NCI-H1417 treated with DMSO at 0.1 percent for 48 hours (cell line): ENCODE data around the gene NAA10.

ENCODE experiments used
- DNase-seq: peaks from one replicate; lab custom pipeline; 2025; lab: John Stamatoyannopoulos, UW

The NAA10 gene

GRCh38 chrX:153908219-153908860 lies 26.5 kb downstream of the NAA10 start:
- no peak for DNase-seq

GRCh38 chrX:153907456-153907855 lies 27.4 kb downstream of the NAA10 start:
- DNase-seq, result no peak

- DNase-seq, result no peak
Observed at GRCh38 chrX:153906126-153906917, 28.5 kb downstream of the NAA10 start.

- DNase-seq, result no peak
Observed at GRCh38 chrX:153905481-153906095, 29.2 kb downstream of the NAA10 start.

DNA sequence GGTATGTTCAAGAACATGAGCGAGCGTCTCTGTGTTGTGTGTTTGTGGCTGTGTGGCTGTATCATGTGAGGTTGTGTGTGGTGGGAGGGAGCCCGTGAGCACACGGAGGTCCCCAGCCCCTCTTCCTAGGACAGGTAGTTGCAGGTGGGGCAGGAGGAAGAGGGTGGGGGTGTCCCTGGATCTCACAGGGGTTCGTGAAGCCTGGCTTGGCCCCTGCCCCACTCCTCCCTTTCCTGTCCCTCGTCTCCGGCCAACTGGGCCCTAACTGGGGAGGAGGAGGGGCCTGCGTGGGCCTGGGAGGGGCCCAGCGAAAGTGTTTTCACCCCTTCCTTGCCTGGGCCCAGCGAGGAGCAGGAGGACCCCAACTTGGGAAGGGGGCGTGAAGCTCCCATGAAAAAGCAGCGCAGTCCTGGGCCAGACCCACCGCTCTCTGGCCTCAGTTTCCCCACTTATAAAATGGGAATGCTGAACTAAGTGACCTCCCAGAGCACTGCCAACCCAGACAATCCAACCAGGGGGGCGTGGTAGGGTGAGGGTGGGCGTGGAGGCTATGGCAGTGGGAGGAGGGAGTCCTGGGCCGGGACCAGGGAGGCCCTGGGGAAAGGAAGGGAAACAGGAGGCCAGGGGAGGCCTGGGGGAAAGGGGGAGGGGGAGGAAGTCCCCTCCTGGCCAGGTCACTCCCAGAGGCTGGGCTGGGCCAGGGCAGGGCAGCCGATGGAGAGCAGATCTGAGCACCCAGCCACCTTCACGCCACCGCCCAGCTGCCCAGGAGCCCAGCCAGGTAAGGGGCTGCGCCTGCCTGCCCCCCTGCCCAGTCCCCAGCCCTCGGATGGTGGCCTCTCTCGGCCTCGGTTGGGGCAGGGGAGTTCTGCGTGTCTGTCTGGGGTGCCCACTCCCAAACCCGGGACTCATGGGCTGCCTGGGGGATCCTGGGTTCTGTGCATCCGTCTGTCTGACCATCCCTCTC lies 30.6 kb downstream of the NAA10 start, which contains the start of gene AVPR2:
AVPR2 (plus strand) TSS at position 683 of the 967 bp plus-strand sequence. CDS start 473 bp downstream, outside the sequence.
- no peak for DNase-seq

- DNase-seq, result no peak
Observed at GRCh38 chrX:153903238-153903980, 31.4 kb downstream of the NAA10 start.

- DNase-seq, result no peak
Observed at GRCh38 chrX:153902385-153902784, 32.5 kb downstream of the NAA10 start.

GRCh38 chrX:153901753-153902140 lies 33.1 kb downstream of the NAA10 start:
- no peak for DNase-seq

DNA sequence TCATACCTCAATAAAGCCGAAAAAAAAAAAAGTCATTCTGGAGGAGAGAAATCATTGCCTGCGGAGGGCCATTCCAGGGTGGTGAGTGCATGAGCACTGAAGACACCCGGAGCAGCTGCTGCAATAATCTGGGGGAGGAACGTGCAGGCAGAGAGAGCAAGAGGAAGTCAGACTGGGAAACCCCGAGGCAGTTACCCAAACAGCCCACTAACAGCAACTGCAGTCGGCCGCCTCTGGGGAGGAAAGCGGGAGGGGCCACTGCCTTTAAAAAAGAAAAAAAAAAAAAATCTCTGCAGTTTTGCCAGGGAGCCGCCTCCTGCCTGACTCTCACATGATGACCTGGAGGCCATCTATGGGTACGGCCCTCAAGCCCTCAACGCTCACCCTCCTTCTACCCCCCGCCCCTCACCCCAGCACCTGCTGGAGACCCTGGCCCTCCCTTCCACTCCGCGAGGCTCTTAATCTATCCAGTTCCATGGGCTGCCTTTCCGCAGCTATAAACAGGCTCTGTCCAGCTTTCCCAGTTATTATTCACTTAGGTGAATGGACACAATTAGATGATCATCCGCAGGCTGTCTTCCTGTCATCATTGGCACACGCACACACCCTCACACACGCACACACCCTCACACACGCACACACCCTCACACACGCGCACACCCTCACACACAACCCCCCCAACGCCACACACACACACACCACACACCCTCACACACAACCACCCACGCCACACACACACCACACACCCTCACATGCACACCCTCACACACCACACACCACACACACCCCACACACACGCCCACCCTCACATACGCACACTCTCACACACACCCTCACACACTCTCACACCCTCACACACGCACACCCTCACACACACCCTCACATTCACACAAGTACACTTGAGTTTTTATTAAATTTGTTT lies 33.7 kb downstream of the NAA10 start:
- peak; percentile 39 for DNase-seq

DNA sequence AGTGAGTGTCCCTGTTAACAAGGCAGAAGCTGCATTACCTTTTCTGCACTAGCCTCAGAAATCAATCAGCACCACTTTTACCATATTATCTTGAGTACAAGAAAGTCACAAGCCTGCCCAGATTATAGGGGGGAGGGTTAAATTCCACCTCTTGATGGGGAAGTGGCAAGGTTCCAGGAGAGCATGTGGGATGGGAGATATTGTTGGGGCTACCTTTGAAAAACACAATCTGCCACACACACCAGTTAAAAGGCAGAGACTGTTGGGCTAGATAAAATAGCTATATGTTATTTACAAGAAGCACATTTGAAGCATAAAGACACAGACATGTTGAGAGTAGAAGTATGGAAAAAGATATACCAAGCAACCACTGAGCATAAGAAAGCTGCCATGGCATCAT lies 36.9 kb downstream of the NAA10 start:
- DNase-seq, result no peak

- no peak for DNase-seq
Observed at GRCh38 chrX:153889123-153889522, 45.7 kb downstream of the NAA10 start.

- DNase-seq, result no peak
Observed at GRCh38 chrX:153888344-153888743, 46.5 kb downstream of the NAA10 start.

GRCh38 chrX:153887385-153887784 lies 47.5 kb downstream of the NAA10 start:
- no peak for DNase-seq

DNA sequence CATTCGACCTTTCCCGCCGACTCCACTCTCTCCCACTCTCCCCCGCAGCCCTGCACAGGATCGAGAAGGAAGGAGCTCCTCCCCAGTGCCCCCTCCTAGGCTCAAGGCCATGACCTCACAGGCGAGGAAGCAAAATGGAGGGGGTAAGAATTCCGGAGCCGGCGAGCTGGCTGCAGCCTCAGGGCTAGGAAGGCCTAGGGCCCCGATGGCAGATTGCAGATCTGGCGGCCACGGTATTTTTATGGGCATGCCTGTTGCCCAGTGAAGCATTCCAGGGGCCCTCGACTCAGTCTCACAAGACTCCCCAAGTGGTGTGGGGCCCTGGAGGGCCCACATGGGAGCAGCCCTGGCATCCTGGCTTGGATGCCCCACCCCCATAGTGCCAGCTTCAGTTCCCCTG lies 47.9 kb downstream of the NAA10 start:
- DNase-seq, result no peak

DNA sequence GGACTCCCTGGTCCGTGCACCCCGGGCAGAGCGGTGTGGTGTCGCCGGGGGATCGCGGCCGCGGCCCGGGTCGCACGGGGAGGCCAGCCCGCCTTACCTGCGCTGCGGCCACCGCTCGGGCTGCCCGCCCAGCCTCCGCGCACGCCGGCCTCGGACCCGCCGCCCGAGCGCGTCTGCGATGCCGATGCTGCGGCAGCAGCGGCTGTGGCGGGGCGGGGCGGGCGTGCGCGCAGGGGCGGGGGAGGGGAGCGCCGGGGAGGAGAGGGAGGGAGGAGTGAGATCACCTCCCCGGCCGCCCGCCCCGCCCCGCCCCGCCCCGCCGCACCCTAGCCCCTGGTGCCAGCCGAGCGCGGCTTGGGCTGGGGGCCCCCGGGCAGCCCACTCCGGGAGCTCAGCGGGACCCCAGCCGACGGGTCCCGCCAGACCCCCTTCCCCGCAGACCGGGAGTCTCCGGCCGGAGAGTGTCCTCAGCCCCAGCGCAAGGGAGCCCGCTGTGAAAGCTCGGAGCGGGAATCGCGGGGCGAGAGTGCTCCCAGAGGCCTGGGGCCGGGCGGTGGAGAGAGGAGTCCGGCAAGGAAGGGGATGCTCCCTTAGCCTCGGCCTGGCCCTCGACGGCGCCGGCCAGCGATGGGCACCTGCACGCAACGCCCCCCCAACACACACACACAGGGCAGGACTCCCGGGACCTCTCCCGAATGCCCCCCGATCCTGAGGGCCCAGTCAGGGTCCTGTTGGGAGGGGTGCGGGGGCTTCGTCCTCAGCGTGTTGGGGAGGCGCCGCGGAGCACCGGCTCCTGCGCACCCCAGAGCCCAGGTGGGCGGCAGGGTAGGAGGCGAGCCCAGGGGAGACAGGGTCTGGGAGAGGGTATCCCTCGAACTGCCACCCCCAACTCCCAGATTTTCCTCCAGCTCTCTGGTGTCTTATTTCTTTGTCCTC lies 48.6 kb downstream of the NAA10 start, which contains the start of gene L1CAM:
L1CAM (minus strand) TSS at position 206 of the 936 bp plus-strand sequence. CDS start 10,337 bp downstream, outside the sequence.
- DNase-seq, result no peak

DNA sequence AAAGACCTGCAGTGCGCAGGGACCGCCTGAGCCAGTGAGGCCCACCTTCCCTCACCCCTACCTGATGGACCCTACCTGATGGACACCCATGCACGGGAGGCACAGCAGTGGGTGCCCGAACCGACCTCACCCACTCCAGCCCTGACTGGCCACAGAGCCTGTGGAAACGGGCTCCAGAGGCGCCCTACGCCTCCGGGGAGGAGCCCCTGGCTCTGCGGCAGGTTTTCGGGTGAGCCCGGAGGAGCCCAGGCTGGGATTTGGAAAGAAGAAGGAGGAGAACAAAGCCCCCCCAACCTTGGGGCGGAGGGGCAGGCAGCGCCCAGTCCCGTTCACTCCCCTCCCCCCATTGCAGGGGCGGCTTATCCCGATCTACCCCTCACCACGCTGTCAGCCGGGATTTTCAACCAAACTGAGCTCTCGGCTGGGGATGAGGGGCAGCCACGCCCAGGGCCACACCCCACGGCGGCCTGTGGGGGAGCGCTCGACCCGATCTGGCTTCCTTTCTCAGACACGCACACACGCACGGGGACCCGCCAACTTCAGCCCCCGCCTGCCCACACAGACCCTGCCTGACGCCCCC lies 49.5 kb downstream of the NAA10 start:
- no peak for DNase-seq

- DNase-seq, result no peak
Observed at GRCh38 chrX:153884590-153884989, 50.2 kb downstream of the NAA10 start.

DNA sequence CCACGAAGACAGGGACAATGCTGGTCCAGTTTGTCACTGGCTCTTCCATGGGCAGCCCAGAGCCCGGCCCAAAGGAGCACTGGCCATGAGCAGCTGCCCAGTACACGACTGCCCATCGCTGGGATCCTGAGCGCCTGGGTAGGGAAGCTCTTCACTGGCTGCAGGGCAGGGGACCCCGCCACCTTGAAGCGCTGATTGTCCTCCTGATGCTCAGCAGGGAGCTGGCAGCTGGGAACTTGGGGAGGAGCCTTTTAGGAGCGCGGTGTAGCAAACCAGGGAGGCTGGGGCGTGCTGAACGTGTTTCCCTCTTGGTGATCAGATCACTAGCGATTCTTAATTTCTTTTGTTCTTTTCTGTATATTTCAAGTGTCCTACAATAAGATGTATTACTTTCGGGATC lies 50.7 kb downstream of the NAA10 start:
- no peak for DNase-seq
